IMR-90 (cell line): ENCODE measurements around the gene EFHD2.

ENCODE experiments used
- CEBPB ChIP-seq: IDR thresholded peaks from 2 replicates; pipeline ENCODE4 v1.6.1; 2012; ENCODE audit warnings: low read depth, low read length, improper control_type of control experiment
- CTCF ChIP-seq: conservative IDR thresholded peaks from 2 replicates; pipeline ENCODE4 v1.5.1; 2012; ENCODE audit warnings: mild to moderate bottlenecking, low read depth, low read length, improper control_type of control experiment
- FOS ChIP-seq: fragments of 150-350 bp; IDR thresholded peaks from 2 replicates; pipeline ENCODE4 v1.6.1; 2016; ENCODE audit warnings: low read depth, low read length
- MAZ ChIP-seq: IDR thresholded peaks from 2 replicates; pipeline ENCODE4 v1.6.1; 2012; ENCODE audit warnings: low read depth, mild to moderate bottlenecking, low read length, improper control_type of control experiment, moderate library complexity, borderline replicate concordance
- NFE2L2 ChIP-seq: fragments of 150-350 bp; IDR thresholded peaks from 2 replicates; pipeline ENCODE4 v1.6.1; 2016; ENCODE audit warnings: low read depth, mild to moderate bottlenecking, low read length
- POLR2A ChIP-seq: IDR thresholded peaks from 2 replicates; pipeline ENCODE4 v1.6.1; 2012; ENCODE audit warnings: mild to moderate bottlenecking, low read depth, low read length
- RCOR1 ChIP-seq: IDR thresholded peaks from 2 replicates; pipeline ENCODE4 v1.6.1; 2012; ENCODE audit warnings: mild to moderate bottlenecking, low read length, improper control_type of control experiment; ENCODE audit not compliant: insufficient replicate concordance
- RFX5 ChIP-seq: IDR thresholded peaks from 2 replicates; pipeline ENCODE4 v1.8.0; 2012; ENCODE audit warnings: low read depth, mild to moderate bottlenecking, low read length, moderate library complexity
- SMC3 ChIP-seq: fragments of 150-350 bp; IDR thresholded peaks from 2 replicates; pipeline ENCODE4 v1.6.1; 2016; ENCODE audit warnings: low read depth, mild to moderate bottlenecking, antibody characterized with exemption, low read length, moderate library complexity
- TF ChIP-seq, protein P1 (sequence below): fragments of 150-350 bp; IDR thresholded peaks from 2 replicates; pipeline ENCODE4 v1.6.1; 2017; ENCODE audit warnings: mild to moderate bottlenecking, antibody characterized with exemption, low read length, low read depth

DNA sequence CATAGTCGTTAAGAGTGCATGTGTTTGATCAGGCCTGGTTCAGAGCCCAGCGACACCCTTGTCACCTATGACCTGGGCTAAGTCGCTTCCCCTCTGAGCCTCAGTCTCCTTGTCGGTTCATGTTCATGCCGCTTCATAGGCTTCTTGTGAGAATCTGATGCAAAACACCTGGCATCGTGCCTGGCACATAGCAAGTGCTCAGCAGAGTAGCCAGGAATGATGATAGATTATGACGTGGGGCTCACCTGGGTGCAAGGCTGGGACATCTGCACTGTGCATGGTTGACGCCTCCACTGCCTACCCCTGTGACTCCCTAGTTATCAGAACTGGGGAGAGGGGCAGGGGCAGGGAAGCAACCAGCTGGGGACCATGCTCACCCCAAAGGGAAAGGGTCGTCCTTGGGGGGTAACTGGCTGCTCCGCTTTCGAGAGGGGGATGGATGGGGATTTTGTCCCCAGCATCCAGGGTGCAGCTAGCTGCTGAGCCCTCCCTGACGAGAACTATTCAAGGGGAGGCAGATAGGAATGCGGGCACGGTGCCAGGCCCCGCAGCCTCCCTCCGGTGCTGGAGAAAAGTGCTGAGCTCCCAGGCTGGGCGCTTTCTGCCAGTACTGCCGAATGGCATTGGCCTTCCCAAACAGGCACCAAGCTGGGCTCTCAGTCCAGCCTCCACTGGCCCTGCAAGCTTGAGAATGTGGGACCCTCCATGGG lies 9.3 kb downstream of the EFHD2 start:
- no peak for TF ChIP-seq POLR2A
- TF ChIP-seq, protein P1, sequence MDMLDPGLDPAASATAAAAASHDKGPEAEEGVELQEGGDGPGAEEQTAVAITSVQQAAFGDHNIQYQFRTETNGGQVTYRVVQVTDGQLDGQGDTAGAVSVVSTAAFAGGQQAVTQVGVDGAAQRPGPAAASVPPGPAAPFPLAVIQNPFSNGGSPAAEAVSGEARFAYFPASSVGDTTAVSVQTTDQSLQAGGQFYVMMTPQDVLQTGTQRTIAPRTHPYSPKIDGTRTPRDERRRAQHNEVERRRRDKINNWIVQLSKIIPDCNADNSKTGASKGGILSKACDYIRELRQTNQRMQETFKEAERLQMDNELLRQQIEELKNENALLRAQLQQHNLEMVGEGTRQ, result no peak
- TF ChIP-seq CTCF, result no peak
- no peak for TF ChIP-seq RCOR1
- TF ChIP-seq CEBPB, result no peak
- no peak for TF ChIP-seq NFE2L2
- TF ChIP-seq RFX5, result no peak
- no peak for TF ChIP-seq SMC3
- TF ChIP-seq FOS, result no peak
- TF ChIP-seq MAZ, result no peak
